H1 (cell line): ENCODE data around the gene RCSD1. TPM values are rescaled to one million over a fixed set of nuclear protein-coding genes. Genes with fewer than 3 reads are reported as not detected.

Source experiments
- CTCF ChIA-PET: fragments of 300-600 bp; sonication (Branson Sonifier 250); formaldehyde crosslinking; loops from one replicate; lab custom pipeline; 2021; ENCODE audit not compliant: partially characterized antibody; lab: Charles Lee
- POLR2A ChIA-PET: fragments of 300-600 bp; sonication (Branson Sonifier 250); formaldehyde crosslinking; loops from one replicate; lab custom pipeline; 2021; ENCODE audit warnings: inconsistent platforms; ENCODE audit not compliant: partially characterized antibody; lab: Charles Lee
- DNase-seq, 2 experiments: peaks; one replicate each; pipeline versions ENCODE4 v3.0.0 to v3.0.0-alpha.2; 2010 to 2022; ENCODE audit warnings: low spot score in 2 of 2, low read depth in 1 of 2, mixed read lengths in 1 of 2
- FAIRE-seq: peaks from 2 replicates; lab custom pipeline; 2011; peaks lifted over from hg19 to GRCh38; lab: Jason Lieb, UNC
- H2AFZ ChIP-seq: 2 replicates; pipeline ENCODE4 v1.8.1; 2012; ENCODE audit warnings: low read length, inconsistent platforms
- H2AK5ac ChIP-seq: 2 replicates; pipeline ENCODE4 v1.6.1; 2013; ENCODE audit warnings: low read depth, low read length
- H2BK120ac ChIP-seq: replicated peaks from 2 replicates; pipeline ENCODE3; 2013; ENCODE audit warnings: low read depth, low read length, inconsistent platforms
- H2BK12ac ChIP-seq: 2 replicates; pipeline ENCODE4 v1.6.1; 2013; ENCODE audit warnings: low read depth, low read length
- H2BK15ac ChIP-seq: 2 replicates; pipeline ENCODE4 v1.6.1; 2013; ENCODE audit warnings: low read length
- H2BK20ac ChIP-seq: 2 replicates; pipeline ENCODE4 v1.6.1; 2013; ENCODE audit warnings: low read length
- H2BK5ac ChIP-seq: 2 replicates; pipeline ENCODE4 v1.6.1; 2013; ENCODE audit warnings: low read depth, low read length
- H3K14ac ChIP-seq: 2 replicates; pipeline ENCODE4 v1.6.1; 2013; ENCODE audit warnings: inconsistent platforms; ENCODE audit not compliant: insufficient read length
- H3K18ac ChIP-seq: 2 replicates; pipeline ENCODE4 v1.6.1; 2013; ENCODE audit warnings: low read length; ENCODE audit errors: extremely low read depth
- H3K23ac ChIP-seq: 2 replicates; pipeline ENCODE4 v1.6.1; 2013; ENCODE audit warnings: inconsistent platforms; ENCODE audit not compliant: insufficient read length
- H3K23me2 ChIP-seq: 2 replicates; pipeline ENCODE4 v1.6.1; 2013; ENCODE audit warnings: low read depth, low read length
- H3K27ac ChIP-seq: 2 replicates; pipeline ENCODE4 v1.6.1; 2011; ENCODE audit warnings: low read depth, low read length, inconsistent platforms
- H3K27me3 ChIP-seq, 4 experiments: replicated peaks in 1 of 4; 1 replicate in 1 of 4; 2 replicates in 3 of 4; pipeline versions ENCODE4 v1.6.1 to v1.8.1; 2011 to 2013; ENCODE audit warnings: low read length in 3 of 4, mild to moderate bottlenecking in 3 of 4, inconsistent platforms in 2 of 4, mixed read lengths in 2 of 4, moderate library complexity in 1 of 4; ENCODE audit not compliant: control insufficient read depth in 3 of 4, insufficient read depth in 3 of 4; ENCODE audit errors: extremely low read depth in 1 of 4
- H3K36me3 ChIP-seq, 4 experiments: 2 replicates each; pipeline versions ENCODE4 v1.6.1 to v1.8.1; 2011 to 2013; ENCODE audit warnings: mild to moderate bottlenecking in 4 of 4, low read length in 3 of 4, moderate library complexity in 2 of 4, control low read depth in 1 of 4, inconsistent platforms in 1 of 4; ENCODE audit not compliant: insufficient read depth in 4 of 4, control insufficient read depth in 2 of 4
- H3K4ac ChIP-seq: replicated peaks from 2 replicates; pipeline ENCODE3; 2013; ENCODE audit warnings: low read length, low read depth, mixed read lengths, inconsistent platforms; ENCODE audit not compliant: insufficient read length
- H3K4me1 ChIP-seq, 4 experiments: replicated peaks in 1 of 4; 1 replicate in 1 of 4; 2 replicates in 3 of 4; pipeline versions ENCODE4 v1.6.1 to v1.8.1; 2011 to 2013; ENCODE audit warnings: low read length in 3 of 4, inconsistent platforms in 2 of 4, mixed read lengths in 1 of 4; ENCODE audit not compliant: insufficient read depth in 4 of 4, control insufficient read depth in 3 of 4
- H3K4me2 ChIP-seq, 2 experiments: 2 replicates each; pipeline versions ENCODE4 v1.6.1 to v1.8.1; 2011 to 2013; ENCODE audit warnings: low read depth in 2 of 2, low read length in 2 of 2, control low read depth in 1 of 2, inconsistent platforms in 1 of 2, mild to moderate bottlenecking in 1 of 2; ENCODE audit not compliant: insufficient read depth in 1 of 2
- H3K4me3 ChIP-seq, 4 experiments: fragments of 200-600, 300-600 bp in 1 of 4; sonication (generic), shearing (Covaris generic), sonication (Bioruptor Twin) in 1 of 4; 2 replicates each; pipeline versions ENCODE4 v1.5.1 to v1.8.1; 2011 to 2016; ENCODE audit warnings: low read length in 4 of 4, low read depth in 3 of 4, control low read depth in 2 of 4, inconsistent platforms in 2 of 4, mild to moderate bottlenecking in 2 of 4, mixed read lengths in 1 of 4, moderate library complexity in 1 of 4; ENCODE audit not compliant: insufficient read depth in 2 of 4; ENCODE audit errors: extremely low read depth in 1 of 4
- H3K56ac ChIP-seq: replicated peaks from 2 replicates; pipeline ENCODE3; 2013; ENCODE audit warnings: low read depth, mild to moderate bottlenecking, mixed read lengths, low read length, inconsistent platforms; ENCODE audit not compliant: insufficient read length
- H3K79me1 ChIP-seq: 2 replicates; pipeline ENCODE4 v1.6.1; 2013; ENCODE audit warnings: low read depth, low read length, control low read depth
- H3K79me2 ChIP-seq, 2 experiments: 2 replicates each; pipeline versions ENCODE4 v1.6.1 to v1.8.1; 2012 to 2013; ENCODE audit warnings: low read length in 2 of 2, mild to moderate bottlenecking in 2 of 2, inconsistent platforms in 1 of 2; ENCODE audit not compliant: insufficient read depth in 2 of 2, control insufficient read depth in 1 of 2
- H3K9ac ChIP-seq, 4 experiments: replicated peaks in 1 of 4; 1 replicate in 1 of 4; 2 replicates in 3 of 4; pipeline versions ENCODE4 v1.6.1 to v1.8.1; 2011 to 2013; ENCODE audit warnings: low read depth in 3 of 4, low read length in 3 of 4, control low read depth in 2 of 4, mild to moderate bottlenecking in 2 of 4, moderate library complexity in 2 of 4, inconsistent platforms in 1 of 4; ENCODE audit errors: extremely low read depth in 1 of 4
- H3K9me3 ChIP-seq, 2 experiments: 2 replicates each; pipeline versions ENCODE4 v1.6.1 to v1.8.1; 2012 to 2013; ENCODE audit warnings: mild to moderate bottlenecking in 2 of 2, moderate library complexity in 2 of 2, control low read depth in 1 of 2, inconsistent platforms in 1 of 2, low read depth in 1 of 2, low read length in 1 of 2, mixed read lengths in 1 of 2; ENCODE audit not compliant: insufficient read depth in 2 of 2
- H4K20me1 ChIP-seq, 2 experiments: replicated peaks in 1 of 2; 2 replicates each; pipeline versions ENCODE3 to v1.8.1; 2011 to 2013; ENCODE audit warnings: inconsistent platforms in 2 of 2, low read length in 2 of 2, mild to moderate bottlenecking in 1 of 2; ENCODE audit not compliant: insufficient read depth in 2 of 2, control insufficient read depth in 1 of 2
- H4K5ac ChIP-seq: 2 replicates; pipeline ENCODE4 v1.6.1; 2013; ENCODE audit warnings: low read length, low read depth, mixed read lengths, inconsistent platforms; ENCODE audit not compliant: insufficient read length
- H4K8ac ChIP-seq: 2 replicates; pipeline ENCODE4 v1.8.0; 2013; ENCODE audit warnings: mild to moderate bottlenecking, moderate library complexity, low read length, inconsistent platforms; ENCODE audit not compliant: insufficient read depth; ENCODE audit errors: extremely low read depth
- H4K91ac ChIP-seq: replicated peaks from 2 replicates; pipeline ENCODE3; 2013; ENCODE audit warnings: low read length, mixed read lengths, inconsistent platforms; ENCODE audit not compliant: insufficient read length
- RAD21 ChIP-seq, 2 experiments: IDR thresholded peaks in 1 of 2; conservative IDR thresholded peaks in 1 of 2; 2 replicates each; pipeline ENCODE4 v1.6.1; 2011; ENCODE audit warnings: low read depth in 2 of 2, low read length in 2 of 2, improper control_type of control experiment in 1 of 2, inconsistent platforms in 1 of 2, mild to moderate bottlenecking in 1 of 2, moderate library complexity in 1 of 2
- SP1 ChIP-seq: IDR thresholded peaks from 2 replicates; pipeline ENCODE4 v1.6.1; 2011; ENCODE audit warnings: low read depth, low read length
- SRF ChIP-seq: IDR thresholded peaks from 2 replicates; pipeline ENCODE4 v1.6.1; 2011; ENCODE audit warnings: mild to moderate bottlenecking, low read depth, low read length, moderate library complexity
- WGBS, 2 experiments: shearing (Covaris generic) in 1 of 2; methylation state at CpG; one replicate each; pipeline versions ENCODE4 v1.1.6 to v1.1.7; 2013 to 2015; ENCODE audit warnings: low lambda C conversion rate in 2 of 2, mixed read lengths in 2 of 2, inconsistent platforms in 1 of 2, low coverage in 1 of 2, missing lambda C conversion rate in 1 of 2; ENCODE audit not compliant: insufficient replicate concordance in 2 of 2, insufficient coverage in 1 of 2, insufficient read length in 1 of 2; ENCODE audit errors: extremely low coverage in 1 of 2, missing lambda C conversion rate in 1 of 2; 5-methylcytosine and 5-hydroxymethylcytosine counted together
- polyA plus RNA-seq, 7 experiments: library from polyadenylated mRNA; depleted of rRNA in 3 of 7; stranded (reverse) in 5 of 7; unstranded in 2 of 7; fragments of >200 nt in 5 of 7; fragments of 200-250 nt in 2 of 7; gene quantifications; 1 replicate in 5 of 7; 2 replicates in 1 of 7; 4 replicates in 1 of 7; pipeline versions ENCODE4 v1.2.1 to v1.2.3, GENCODE V29; 2011 to 2013; ENCODE audit warnings: missing spikeins in 2 of 7, mixed read lengths in 2 of 7
- total RNA-seq: library from RNA; stranded (reverse); fragmentation: NEBNext Ultra II Directional; extraction: Animal tissue kit (Norgen Biotek cat#: 25700); gene quantifications from 2 replicates; pipeline ENCODE4 v1.2.1, GENCODE V29; 2021

The RCSD1 gene
- total and polyA plus RNA-seq, 2 of the 8 experiments (the other 6 are each of a cell fraction or from before 2014, with no cell fraction given): 0.47 to 0.69 TPM

- Histone ChIP-seq H2BK120ac (no peak overlapping the region), H3K23ac (no peak overlapping the region), H4K5ac (no peak overlapping the region), H3K56ac (no peak overlapping the region), H2BK5ac (no peak overlapping the region), H3K27ac (no peak overlapping the region), H3K79me1 (peaks cover 7% of the 10 kb centered on the region), H3K14ac (no peak overlapping the region), H4K91ac (no peak overlapping the region), H3K9ac (no peak overlapping the region), H2AFZ (no peak overlapping the region), H3K27me3 (no peaks in the 10 kb centered on the region), H3K36me3 (no peaks in the 10 kb centered on the region), H2BK15ac (no peak overlapping the region), H2BK20ac (no peak overlapping the region), H3K9me3 (no peaks in the 10 kb centered on the region), H2AK5ac (no peak overlapping the region), H4K20me1 (peaks cover 3 to 5% of the 10 kb centered on the region in 2 experiments), H3K4me1 (peaks cover 0 to 7% (median 0%) of the 10 kb centered on the region in 4 experiments; a peak in 1 of 7 replicates), H3K4me3 (no peak overlapping the region), H2BK12ac (no peak overlapping the region), H3K79me2 (peaks cover 3 to 74% of the 10 kb centered on the region in 2 experiments; a peak in 3 of 4 replicates), H3K23me2 (no peaks in the 10 kb centered on the region), H3K4ac (no peak overlapping the region), H3K18ac (no peak overlapping the region), H4K8ac (no peak overlapping the region), H3K4me2 (no peak overlapping the region)
- TF ChIP-seq SRF: peak; percentile 38; the same call in 1 of the 2 replicates
- no peak for TF ChIP-seq SP1
- TF ChIP-seq RAD21 (IDR thresholded peaks at IDR 0.05 in 1 of 2, conservative IDR thresholded peaks at IDR 0.05 in 1 of 2; ENCODE audit: low read depth in 2 of 2, low read length in 2 of 2): peak in 1 of 2 experiments; percentile 5; a peak in 1 of 4 replicates
- ChIA-PET POLR2A (no interaction called here), CTCF (no interaction called here)
- DNase-seq (no peak), FAIRE-seq (no peak)
- WGBS, 2 experiments: 85% methylated on average over 3 of the region's 3 CpGs; no CpG with 5 or more reads in 1 of the 2 experiments
These were observed 114.9 kb downstream of the RCSD1 start for GRCh38 chr1:167744901-167745300.
